ENCODE measurements around the gene SHTN1. TPM values are rescaled to one million over a fixed set of nuclear protein-coding genes. Genes with fewer than 3 reads are reported as not detected.

The SHTN1 gene
- total and polyA plus RNA-seq, 2 experiments from 2014 or later, result 6.7 to 8.0 TPM

DNA sequence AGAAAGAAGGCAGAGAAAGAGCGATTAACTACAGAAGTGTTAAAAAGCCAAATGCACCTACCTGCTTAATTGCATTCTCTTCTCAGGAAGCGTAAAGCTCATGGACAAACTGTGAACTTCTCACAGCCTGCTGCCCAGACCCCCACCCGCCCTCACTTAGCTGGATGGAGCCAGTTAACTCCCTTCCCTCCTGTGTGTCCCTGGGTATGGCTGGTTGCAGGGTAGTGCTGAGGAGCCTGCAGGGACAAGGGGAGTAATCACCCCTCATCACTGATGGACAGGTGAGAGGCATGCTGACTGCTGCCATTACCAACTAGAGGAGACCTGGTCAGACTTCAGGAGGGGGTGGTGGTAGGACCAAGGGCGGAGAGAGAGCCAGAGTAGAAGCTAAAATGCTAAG, 118.2 kb downstream of the SHTN1 start (continued):
- TF ChIP-seq, protein P1, sequence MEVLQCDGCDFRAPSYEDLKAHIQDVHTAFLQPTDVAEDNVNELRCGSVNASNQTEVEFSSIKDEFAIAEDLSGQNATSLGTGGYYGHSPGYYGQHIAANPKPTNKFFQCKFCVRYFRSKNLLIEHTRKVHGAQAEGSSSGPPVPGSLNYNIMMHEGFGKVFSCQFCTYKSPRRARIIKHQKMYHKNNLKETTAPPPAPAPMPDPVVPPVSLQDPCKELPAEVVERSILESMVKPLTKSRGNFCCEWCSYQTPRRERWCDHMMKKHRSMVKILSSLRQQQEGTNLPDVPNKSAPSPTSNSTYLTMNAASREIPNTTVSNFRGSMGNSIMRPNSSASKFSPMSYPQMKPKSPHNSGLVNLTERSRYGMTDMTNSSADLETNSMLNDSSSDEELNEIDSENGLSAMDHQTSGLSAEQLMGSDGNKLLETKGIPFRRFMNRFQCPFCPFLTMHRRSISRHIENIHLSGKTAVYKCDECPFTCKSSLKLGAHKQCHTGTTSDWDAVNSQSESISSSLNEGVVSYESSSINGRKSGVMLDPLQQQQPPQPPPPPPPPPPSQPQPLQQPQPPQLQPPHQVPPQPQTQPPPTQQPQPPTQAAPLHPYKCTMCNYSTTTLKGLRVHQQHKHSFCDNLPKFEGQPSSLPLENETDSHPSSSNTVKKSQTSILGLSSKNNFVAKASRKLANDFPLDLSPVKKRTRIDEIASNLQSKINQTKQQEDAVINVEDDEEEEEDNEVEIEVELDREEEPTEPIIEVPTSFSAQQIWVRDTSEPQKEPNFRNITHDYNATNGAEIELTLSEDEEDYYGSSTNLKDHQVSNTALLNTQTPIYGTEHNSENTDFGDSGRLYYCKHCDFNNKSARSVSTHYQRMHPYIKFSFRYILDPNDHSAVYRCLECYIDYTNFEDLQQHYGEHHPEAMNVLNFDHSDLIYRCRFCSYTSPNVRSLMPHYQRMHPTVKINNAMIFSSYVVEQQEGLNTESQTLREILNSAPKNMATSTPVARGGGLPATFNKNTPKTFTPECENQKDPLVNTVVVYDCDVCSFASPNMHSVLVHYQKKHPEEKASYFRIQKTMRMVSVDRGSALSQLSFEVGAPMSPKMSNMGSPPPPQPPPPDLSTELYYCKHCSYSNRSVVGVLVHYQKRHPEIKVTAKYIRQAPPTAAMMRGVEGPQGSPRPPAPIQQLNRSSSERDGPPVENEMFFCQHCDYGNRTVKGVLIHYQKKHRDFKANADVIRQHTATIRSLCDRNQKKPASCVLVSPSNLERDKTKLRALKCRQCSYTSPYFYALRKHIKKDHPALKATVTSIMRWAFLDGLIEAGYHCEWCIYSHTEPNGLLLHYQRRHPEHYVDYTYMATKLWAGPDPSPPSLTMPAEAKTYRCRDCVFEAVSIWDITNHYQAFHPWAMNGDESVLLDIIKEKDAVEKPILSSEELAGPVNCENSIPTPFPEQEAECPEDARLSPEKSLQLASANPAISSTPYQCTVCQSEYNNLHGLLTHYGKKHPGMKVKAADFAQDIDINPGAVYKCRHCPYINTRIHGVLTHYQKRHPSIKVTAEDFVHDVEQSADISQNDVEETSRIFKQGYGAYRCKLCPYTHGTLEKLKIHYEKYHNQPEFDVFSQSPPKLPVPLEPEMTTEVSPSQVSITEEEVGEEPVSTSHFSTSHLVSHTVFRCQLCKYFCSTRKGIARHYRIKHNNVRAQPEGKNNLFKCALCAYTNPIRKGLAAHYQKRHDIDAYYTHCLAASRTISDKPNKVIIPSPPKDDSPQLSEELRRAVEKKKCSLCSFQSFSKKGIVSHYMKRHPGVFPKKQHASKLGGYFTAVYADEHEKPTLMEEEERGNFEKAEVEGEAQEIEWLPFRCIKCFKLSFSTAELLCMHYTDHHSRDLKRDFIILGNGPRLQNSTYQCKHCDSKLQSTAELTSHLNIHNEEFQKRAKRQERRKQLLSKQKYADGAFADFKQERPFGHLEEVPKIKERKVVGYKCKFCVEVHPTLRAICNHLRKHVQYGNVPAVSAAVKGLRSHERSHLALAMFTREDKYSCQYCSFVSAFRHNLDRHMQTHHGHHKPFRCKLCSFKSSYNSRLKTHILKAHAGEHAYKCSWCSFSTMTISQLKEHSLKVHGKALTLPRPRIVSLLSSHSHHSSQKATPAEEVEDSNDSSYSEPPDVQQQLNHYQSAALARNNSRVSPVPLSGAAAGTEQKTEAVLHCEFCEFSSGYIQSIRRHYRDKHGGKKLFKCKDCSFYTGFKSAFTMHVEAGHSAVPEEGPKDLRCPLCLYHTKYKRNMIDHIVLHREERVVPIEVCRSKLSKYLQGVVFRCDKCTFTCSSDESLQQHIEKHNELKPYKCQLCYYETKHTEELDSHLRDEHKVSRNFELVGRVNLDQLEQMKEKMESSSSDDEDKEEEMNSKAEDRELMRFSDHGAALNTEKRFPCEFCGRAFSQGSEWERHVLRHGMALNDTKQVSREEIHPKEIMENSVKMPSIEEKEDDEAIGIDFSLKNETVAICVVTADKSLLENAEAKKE (CRISPR knock-in tag; IDR thresholded peaks at IDR 0.05), result no peak
- no peak for TF ChIP-seq ZNF331 (CRISPR knock-in tag; IDR thresholded peaks at IDR 0.05; ENCODE audit: low read depth)
- TF ChIP-seq POLR2AphosphoS5 (IDR thresholded peaks at IDR 0.05; ENCODE audit: low read depth), result no peak
- TF ChIP-seq, protein P2, sequence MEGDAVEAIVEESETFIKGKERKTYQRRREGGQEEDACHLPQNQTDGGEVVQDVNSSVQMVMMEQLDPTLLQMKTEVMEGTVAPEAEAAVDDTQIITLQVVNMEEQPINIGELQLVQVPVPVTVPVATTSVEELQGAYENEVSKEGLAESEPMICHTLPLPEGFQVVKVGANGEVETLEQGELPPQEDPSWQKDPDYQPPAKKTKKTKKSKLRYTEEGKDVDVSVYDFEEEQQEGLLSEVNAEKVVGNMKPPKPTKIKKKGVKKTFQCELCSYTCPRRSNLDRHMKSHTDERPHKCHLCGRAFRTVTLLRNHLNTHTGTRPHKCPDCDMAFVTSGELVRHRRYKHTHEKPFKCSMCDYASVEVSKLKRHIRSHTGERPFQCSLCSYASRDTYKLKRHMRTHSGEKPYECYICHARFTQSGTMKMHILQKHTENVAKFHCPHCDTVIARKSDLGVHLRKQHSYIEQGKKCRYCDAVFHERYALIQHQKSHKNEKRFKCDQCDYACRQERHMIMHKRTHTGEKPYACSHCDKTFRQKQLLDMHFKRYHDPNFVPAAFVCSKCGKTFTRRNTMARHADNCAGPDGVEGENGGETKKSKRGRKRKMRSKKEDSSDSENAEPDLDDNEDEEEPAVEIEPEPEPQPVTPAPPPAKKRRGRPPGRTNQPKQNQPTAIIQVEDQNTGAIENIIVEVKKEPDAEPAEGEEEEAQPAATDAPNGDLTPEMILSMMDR (conservative IDR thresholded peaks at IDR 0.05; ENCODE audit: low read depth in 2 of 2), result no peak
- TF ChIP-seq CREB1 (CRISPR knock-in tag; IDR thresholded peaks at IDR 0.05; ENCODE audit: low read depth), result no peak

- peaks cover 2% of the 10 kb centered on the region for H3K27me3 Mint-ChIP-seq (ENCODE audit: insufficient read depth, low read depth, poor library complexity)
- ATAC-seq, result no peak
- H3K4me3 ChIP-seq, result no peak overlapping the region
- TF ChIP-seq EZH2phosphoT487 (IDR thresholded peaks at IDR 0.05; ENCODE audit: unreplicated experiment), result no peak
- TF ChIP-seq, protein P1 (CRISPR knock-in tag; IDR thresholded peaks at IDR 0.05), result no peak
Observed at GRCh38 chr10:116882639-116883038, 122.3 kb downstream of the SHTN1 start.

More at GRCh38 chr10:116882639-116883038, 122.3 kb downstream of the SHTN1 start:
- no peaks in the 10 kb centered on the region for H3K27me3 ChIP-seq (ENCODE audit: insufficient read depth)
- H3K36me3 Mint-ChIP-seq (ENCODE audit: low read depth), result no peaks in the 10 kb centered on the region
- peaks cover 26% of the 10 kb centered on the region for H3K4me1 Mint-ChIP-seq
- no peak overlapping the region for H2AFZ ChIP-seq
- H3K9me2 ChIP-seq (ENCODE audit: insufficient read depth), result no peaks in the 10 kb centered on the region
- H3K4me2 ChIP-seq, result no peak overlapping the region
- DNase-seq (ENCODE audit: low spot score), result no peak
- H3F3A ChIP-seq (replicated peaks; ENCODE audit: low read depth), result no peaks in the 10 kb centered on the region
- peaks cover 34% of the 10 kb centered on the region for H3K4me1 ChIP-seq (ENCODE audit: insufficient read depth)
- no peaks in the 10 kb centered on the region for H4K20me1 ChIP-seq (replicated peaks; ENCODE audit: insufficient read depth)
- H3K27ac Mint-ChIP-seq, result no peak overlapping the region
- no peaks in the 10 kb centered on the region for H3K9me3 Mint-ChIP-seq
- no peak overlapping the region for H3K4me3 Mint-ChIP-seq
- no peaks in the 10 kb centered on the region for H3K79me2 ChIP-seq (replicated peaks; ENCODE audit: insufficient read depth)
- H3K36me3 ChIP-seq (ENCODE audit: insufficient read depth), result no peaks in the 10 kb centered on the region
- no peak overlapping the region for H3K27ac ChIP-seq (ENCODE audit: low read depth)
